Measurements from ENCODE around the gene RNF17.
"Not testable (repeated sequence)": the region's sequence is repeated elsewhere in the genome, so short reads cannot be mapped to it uniquely, and the experiment has no call there.

Gene RNF17

GRCh38 chr13:24763596-24764275 is at the start of gene RNF17:
Gene RNF17, plus strand, starts transcription at chr13:24764169. Its CDS starts 35 bp downstream, at chr13:24764204.
- no peak for DNase-seq

- DNase-seq = no peak
Measured at GRCh38 chr13:24716011-24716410, 48.0 kb upstream of the RNF17 start.

GRCh38 chr13:24716446-24716845 is 47.5 kb upstream of the RNF17 start:
- DNase-seq = no peak

GRCh38 chr13:24717217-24717616 is 46.8 kb upstream of the RNF17 start:
- no peak for DNase-seq

GRCh38 chr13:24718192-24718965 is 45.6 kb upstream of the RNF17 start:
- no peak for DNase-seq

- DNase-seq = no peak
Measured at GRCh38 chr13:24719139-24719538, 44.8 kb upstream of the RNF17 start.

GRCh38 chr13:24723206-24723605 is 40.8 kb upstream of the RNF17 start:
- no peak for DNase-seq

GRCh38 chr13:24724714-24725113 is 39.3 kb upstream of the RNF17 start:
- DNase-seq = no peak

GRCh38 chr13:24725379-24725778 is 38.6 kb upstream of the RNF17 start:
- DNase-seq = no peak

- peak; percentile 71 for DNase-seq
Measured at GRCh38 chr13:24727731-24728601, 36.0 kb upstream of the RNF17 start.

GRCh38 chr13:24730873-24731567 is 32.9 kb upstream of the RNF17 start:
- not testable (repeated sequence) for DNase-seq

- DNase-seq = no peak
Measured at GRCh38 chr13:24734950-24735349, 29.0 kb upstream of the RNF17 start.

GRCh38 chr13:24737042-24737441 is 26.9 kb upstream of the RNF17 start:
- DNase-seq = no peak

- DNase-seq = no peak
Measured at GRCh38 chr13:24738366-24738847, 25.6 kb upstream of the RNF17 start.

GRCh38 chr13:24740014-24740890 is 23.7 kb upstream of the RNF17 start:
- no peak for DNase-seq

- no peak for DNase-seq
Measured at GRCh38 chr13:24741016-24741662, 22.8 kb upstream of the RNF17 start.

GRCh38 chr13:24741791-24742190 is 22.2 kb upstream of the RNF17 start:
- DNase-seq = no peak

- DNase-seq = no peak
Measured at GRCh38 chr13:24742294-24742693, 21.7 kb upstream of the RNF17 start.

GRCh38 chr13:24742977-24743376 is 21.0 kb upstream of the RNF17 start:
- no peak for DNase-seq

GRCh38 chr13:24744247-24744646 is 19.7 kb upstream of the RNF17 start:
- no peak for DNase-seq

GRCh38 chr13:24745516-24745860 is 18.5 kb upstream of the RNF17 start:
- no peak for DNase-seq

Measured in CD4-positive, alpha-beta T cell treated with Interleukin-4 for 4 hours (primary cell).